Transverse colon (tissue), 4 donors: Measurements from ENCODE around the gene RGCC. TPM values are rescaled to one million over a fixed set of nuclear protein-coding genes. Genes with fewer than 3 reads are reported as not detected.

Source experiments
- DNase-seq: peaks from one replicate; pipeline ENCODE4 v3.0.0-alpha.2; 2019
- H3K27ac ChIP-seq, 4 donors: fragments of 200-600 bp; sonication (generic); 2 replicates each; pipeline ENCODE4 v1.5.1; 2016 to 2018; ENCODE audit warnings: inconsistent platforms in 4 of 4
- H3K27me3 ChIP-seq: fragments of 200-600 bp; sonication (generic); 2 replicates; pipeline ENCODE4 v1.5.1; 2017; ENCODE audit warnings: inconsistent platforms
- H3K36me3 ChIP-seq, 4 donors: fragments of 200-600 bp; sonication (generic); 2 replicates each; pipeline ENCODE4 v1.5.1; 2017 to 2019; ENCODE audit warnings: inconsistent platforms in 4 of 4
- H3K4me1 ChIP-seq, 4 donors: fragments of 200-600 bp; sonication (generic); 2 replicates each; pipeline ENCODE4 v1.5.1; 2017 to 2020; ENCODE audit warnings: inconsistent platforms in 4 of 4
- H3K4me3 ChIP-seq, 4 donors: fragments of 200-600 bp; sonication (generic); 1 replicate in 1 of 4; 2 replicates in 3 of 4; pipeline versions ENCODE4 v1.5.1 to v1.6.1; 2017 to 2019; ENCODE audit warnings: inconsistent platforms in 4 of 4
- H3K9me3 ChIP-seq, 2 donors: fragments of 200-600 bp; sonication (generic); 2 replicates each; pipeline ENCODE4 v1.5.1; 2017 to 2019; ENCODE audit warnings: inconsistent platforms in 2 of 2
- EP300 ChIP-seq: sonication (generic); formaldehyde crosslinking; IDR thresholded peaks from one replicate; pipeline ENCODE4 v1.6.1; 2017; ENCODE audit warnings: antibody characterized with exemption, low read depth
- POLR2AphosphoS5 ChIP-seq, 3 donors: sonication (generic); formaldehyde crosslinking; IDR thresholded peaks; one replicate each; pipeline ENCODE4 v1.6.1; 2016; ENCODE audit warnings: antibody characterized with exemption in 3 of 3
- whole genome bisulfite sequencing, 2 donors: methylation state at CpG; one replicate each; pipeline ENCODE4 v1.1.5; 2018; ENCODE audit warnings: low coverage in 1 of 2; 5-methylcytosine and 5-hydroxymethylcytosine counted together
- in situ Hi-C, 4 donors: fragments of 200-750 bp; cut with MboI; loops; one replicate each; pipeline versions ENCODE4 v1.15.0 to v1.15.1; 2017; ENCODE audit warnings: low sequenced_read_pairs in 3 of 4, low pct_ligation_motif_present in 1 of 4, low pct_unique_long_range_greater_than_20kb in 1 of 4
- intact Hi-C: fragments of 100-400 bp; cut with DNase I; formaldehyde crosslinking; loops from one replicate; pipeline ENCODE4 v1.15.1; 2023; ENCODE audit warnings: low total_unique reads
- total RNA-seq, 4 donors: library from RNA; depleted of rRNA; stranded (reverse); fragments of >200 nt; gene quantifications; one replicate each; pipeline ENCODE4 v1.1.0, GENCODE V29; 2016

RGCC gene
- total RNA-seq, 4 donors from 2014 or later: 5.6 to 54.1 (median 35.6) TPM

- Histone ChIP-seq H3K4me3 (no peak overlapping the region), H3K27ac (no peak overlapping the region), H3K9me3 (no peaks in the 10 kb centered on the region), H3K4me1 (no peaks in the 10 kb centered on the region), H3K36me3 (no peaks in the 10 kb centered on the region), H3K27me3 (no peaks in the 10 kb centered on the region)
- WGBS, 2 donors: 81 to 89% methylated on average over 2 to 7 of the region's 7 CpGs
- DNase-seq: no peak
- TF ChIP-seq POLR2AphosphoS5 (IDR thresholded peaks at IDR 0.05): no peak
- no peak for TF ChIP-seq EP300
- in situ Hi-C loops: no loop called here
- intact Hi-C loops: no loop called here
These were observed 62.8 kb downstream of the RGCC start for GRCh38 chr13:41520016-41520659.

Other genes starting within 250 kb of the RGCC start
- 10 to 100 TPM in 3 of 4 donors, 1 to 10 TPM in 1; 7.2 to 19.7 (median 12.7) TPM for gene MTRF1, start 194.0 kb upstream of the RGCC start, total RNA-seq
- gene NAA16, start 146.3 kb upstream of the RGCC start, total RNA-seq: 10 to 100 TPM in 3 of 4 donors, 1 to 10 TPM in 1; 9.1 to 38.6 (median 19.6) TPM